NCI-H2196 (cell line): ENCODE data around the gene VTI1A.
A peak's percentile ranks its signal among the peaks of the same experiment; 100 is the strongest.
"Not testable (repeated sequence)": the region's sequence is repeated elsewhere in the genome, so short reads cannot be mapped to it uniquely, and the experiment has no call there.

Source experiments
- DNase-seq: peaks from one replicate; lab custom pipeline; 2025; ENCODE audit not compliant: unreplicated experiment; lab: John Stamatoyannopoulos, UW

The VTI1A gene

GRCh38 chr10:112713411-112713810, 266.4 kb downstream of the VTI1A start:
- no peak for DNase-seq

DNA sequence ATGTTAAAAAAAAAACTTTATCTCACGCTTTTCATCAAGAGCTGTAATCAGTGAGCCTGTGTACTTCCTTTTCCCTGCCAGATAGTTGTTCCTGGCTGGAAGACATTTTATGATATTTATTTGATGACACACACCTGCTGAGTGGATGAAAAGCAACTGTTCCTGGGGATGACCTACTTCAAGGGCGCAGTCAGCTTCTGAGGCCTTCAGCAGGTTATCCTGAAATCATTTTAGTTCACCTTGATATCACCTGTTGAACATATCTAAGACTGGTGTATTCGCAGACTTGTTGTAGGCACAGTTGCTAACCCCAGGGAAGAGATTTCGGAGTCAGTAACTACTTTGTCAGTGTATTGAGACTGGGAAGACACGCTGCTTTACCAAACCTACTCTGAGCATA, 268.6 kb downstream of the VTI1A start:
- DNase-seq = no peak

- DNase-seq = no peak
Measured at GRCh38 chr10:112716076-112716475, 269.1 kb downstream of the VTI1A start.

DNA sequence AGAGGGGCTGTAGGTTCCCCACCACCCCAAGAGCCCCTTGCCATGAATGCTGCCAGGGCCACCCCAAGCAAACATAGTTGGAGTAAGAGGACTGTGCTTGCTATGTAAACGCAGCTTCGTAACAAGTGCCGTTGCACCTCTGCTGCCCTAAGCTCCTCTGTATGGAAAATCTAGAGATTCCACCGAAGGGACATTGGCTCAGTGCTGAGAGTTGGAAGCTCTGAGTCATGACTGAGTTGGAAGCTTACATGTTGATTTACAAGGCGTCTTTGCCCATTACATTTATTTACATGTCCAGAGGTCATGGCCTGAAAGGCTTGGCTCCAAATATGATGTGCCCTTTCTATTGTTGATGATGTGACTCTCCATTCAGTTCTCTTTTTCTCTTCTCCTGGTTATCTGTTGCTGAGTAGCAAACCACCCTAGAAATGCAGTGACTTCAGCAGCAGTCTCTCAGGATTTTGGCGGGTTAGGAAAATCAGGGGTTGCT, 270.0 kb downstream of the VTI1A start:
- DNase-seq = peak; percentile 4

DNA sequence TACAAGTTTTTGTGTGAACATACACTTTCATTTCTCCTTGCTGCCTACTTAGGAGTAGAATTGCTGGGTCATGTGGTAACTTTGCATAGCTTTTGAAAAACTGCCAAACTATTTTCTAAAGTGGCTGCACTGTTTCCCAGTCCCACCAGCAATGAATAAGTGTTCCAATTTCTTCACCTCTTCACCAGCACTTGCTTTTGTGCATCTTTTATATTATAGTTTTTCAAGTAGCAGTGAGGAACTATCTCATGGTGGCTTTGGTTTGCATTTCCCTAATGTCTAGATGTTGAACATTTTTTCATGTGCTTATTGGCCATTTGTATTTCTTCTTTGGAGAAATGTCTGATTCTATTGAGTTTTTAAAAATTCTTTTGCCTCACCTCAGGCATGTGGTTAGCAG, 273.2 kb downstream of the VTI1A start:
- DNase-seq = no peak

DNA sequence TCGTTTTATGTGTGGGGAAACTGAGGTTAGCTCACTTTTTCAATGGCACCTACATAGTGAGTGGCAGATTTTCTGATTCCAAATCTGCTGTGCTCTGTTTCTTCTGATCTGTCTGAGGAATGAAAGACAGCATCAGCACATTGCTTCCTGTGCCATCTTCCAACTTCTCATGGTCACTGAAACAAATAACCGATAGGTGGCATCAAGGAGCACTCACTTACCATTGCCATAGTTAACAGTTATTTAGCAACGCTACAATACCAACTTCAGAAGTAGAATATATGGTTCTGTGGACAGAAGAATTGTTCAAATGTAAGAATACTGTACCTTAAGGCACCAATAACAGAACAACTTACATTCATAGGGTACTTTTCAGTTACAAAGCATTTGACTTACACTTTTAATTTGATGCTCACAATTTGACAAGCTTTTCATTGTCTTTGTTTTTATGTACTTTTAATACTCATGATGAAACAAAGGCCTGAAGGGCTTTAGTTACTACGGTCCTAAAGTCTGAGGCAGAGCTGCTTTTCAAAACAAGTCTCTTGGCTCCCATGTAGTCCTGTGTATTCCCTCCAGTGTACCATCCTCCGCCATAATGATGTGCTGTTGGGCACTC, 274.2 kb downstream of the VTI1A start:
- DNase-seq = no peak

- no peak for DNase-seq
Measured at GRCh38 chr10:112722758-112723157, 275.7 kb downstream of the VTI1A start.

- no peak for DNase-seq
Measured at GRCh38 chr10:112723876-112724275, 276.9 kb downstream of the VTI1A start.

GRCh38 chr10:112724404-112724991, 277.5 kb downstream of the VTI1A start:
- no peak for DNase-seq

DNA sequence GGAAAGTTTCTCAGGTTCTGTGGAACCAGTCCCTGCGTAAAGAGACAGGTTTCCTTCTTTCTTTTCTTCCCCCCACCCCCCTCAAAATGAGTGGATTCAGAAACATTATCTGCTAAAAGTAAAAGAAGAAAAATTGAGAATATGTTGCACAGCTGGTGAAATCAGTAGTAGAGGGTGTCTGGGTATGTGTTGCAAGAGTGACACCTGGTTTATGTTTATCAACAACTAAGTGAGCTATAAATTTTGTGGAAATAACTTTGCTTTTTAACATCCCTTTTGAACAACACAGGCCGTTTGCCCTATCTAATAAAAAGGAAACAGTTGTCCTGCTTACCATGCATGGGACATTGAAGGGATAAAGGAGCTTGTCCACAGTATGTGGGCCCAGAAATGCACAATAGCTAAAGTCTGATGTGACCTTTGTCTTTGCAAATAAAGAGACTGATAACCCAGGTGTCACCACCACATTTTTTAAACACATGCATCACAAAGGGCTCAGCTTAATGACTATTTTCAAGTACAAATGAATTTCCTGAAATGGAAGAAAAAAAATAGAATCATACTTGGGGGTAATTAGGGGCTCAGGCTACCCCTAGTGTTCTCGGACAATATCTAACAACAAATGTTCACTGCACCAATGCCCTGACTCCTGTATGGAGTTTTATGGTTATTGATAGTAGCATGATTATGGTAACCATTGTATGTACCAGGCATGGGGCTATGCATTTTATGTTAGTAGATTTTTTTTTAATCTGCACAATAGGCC, 281.3 kb downstream of the VTI1A start:
- no peak for DNase-seq

DNA sequence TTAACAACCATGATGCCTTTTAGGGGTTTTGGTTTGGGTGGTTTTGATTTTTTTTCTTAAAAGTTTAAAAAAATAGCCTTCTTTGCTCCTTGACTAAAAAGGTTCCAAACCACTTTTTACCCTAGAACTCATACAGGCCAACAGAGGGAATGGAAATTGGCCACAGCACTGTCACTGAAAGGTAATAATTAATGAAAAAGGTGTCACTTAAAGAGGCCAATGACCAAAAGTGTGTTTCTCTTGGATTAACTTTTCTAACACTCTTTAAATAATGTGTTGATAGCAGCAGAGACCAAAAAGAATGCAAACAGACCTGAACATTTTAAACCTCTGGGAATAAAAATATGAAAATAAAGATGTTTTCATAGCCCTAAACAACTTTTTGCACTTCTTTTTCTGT, 282.0 kb downstream of the VTI1A start:
- no peak for DNase-seq

DNA sequence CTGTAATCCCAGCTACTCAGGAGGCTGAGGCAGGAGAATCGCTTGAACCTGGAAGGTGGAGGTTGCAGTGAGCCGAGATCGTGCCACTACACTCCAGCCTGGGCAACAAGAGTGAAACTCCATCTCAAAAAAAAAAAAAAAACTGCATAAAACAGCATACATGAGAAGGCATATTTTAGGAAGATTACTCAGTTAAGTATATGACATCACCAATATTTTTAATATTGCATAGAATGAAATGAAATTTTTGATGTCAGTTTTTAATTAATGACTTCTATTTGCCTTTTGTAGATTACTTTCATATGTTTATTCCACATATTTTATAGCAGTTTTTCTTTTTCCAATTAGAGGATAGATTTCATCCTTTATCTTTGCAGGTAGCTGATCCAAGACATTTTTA, 284.4 kb downstream of the VTI1A start:
- DNase-seq = not testable (repeated sequence)

GRCh38 chr10:112732277-112732921, 285.4 kb downstream of the VTI1A start:
- no peak for DNase-seq

DNA sequence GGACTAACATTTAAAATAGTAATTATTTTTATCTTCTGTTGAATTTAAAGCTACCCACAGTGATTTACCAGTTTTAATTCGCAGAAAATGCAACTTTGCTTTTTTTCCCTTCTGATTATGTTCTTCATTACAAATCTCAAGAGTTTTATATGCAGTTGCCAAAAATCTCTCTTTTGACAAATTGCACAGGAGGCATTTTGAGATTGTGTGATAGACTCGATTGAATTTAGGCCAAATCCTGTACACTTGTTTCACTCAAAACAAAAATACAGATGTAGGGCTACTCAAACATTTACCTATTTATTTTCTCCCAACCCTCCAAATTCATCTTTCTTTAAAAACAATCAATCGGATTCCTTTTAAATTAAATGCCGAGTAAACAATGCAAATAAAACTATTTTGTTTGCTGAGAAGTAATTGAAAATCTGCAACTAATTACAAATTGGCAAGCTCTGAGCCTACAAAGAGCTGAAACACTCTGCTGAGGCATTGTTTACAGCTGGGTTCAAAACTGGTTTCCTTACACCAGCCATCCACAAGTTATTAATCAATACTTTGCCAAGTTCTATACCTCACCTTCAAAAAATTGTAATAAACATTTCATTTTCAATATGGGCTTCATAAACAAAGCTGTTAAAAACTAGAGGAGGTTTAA, 288.2 kb downstream of the VTI1A start:
- DNase-seq = no peak

GRCh38 chr10:112738606-112739591, 291.9 kb downstream of the VTI1A start:
- no peak for DNase-seq

DNA sequence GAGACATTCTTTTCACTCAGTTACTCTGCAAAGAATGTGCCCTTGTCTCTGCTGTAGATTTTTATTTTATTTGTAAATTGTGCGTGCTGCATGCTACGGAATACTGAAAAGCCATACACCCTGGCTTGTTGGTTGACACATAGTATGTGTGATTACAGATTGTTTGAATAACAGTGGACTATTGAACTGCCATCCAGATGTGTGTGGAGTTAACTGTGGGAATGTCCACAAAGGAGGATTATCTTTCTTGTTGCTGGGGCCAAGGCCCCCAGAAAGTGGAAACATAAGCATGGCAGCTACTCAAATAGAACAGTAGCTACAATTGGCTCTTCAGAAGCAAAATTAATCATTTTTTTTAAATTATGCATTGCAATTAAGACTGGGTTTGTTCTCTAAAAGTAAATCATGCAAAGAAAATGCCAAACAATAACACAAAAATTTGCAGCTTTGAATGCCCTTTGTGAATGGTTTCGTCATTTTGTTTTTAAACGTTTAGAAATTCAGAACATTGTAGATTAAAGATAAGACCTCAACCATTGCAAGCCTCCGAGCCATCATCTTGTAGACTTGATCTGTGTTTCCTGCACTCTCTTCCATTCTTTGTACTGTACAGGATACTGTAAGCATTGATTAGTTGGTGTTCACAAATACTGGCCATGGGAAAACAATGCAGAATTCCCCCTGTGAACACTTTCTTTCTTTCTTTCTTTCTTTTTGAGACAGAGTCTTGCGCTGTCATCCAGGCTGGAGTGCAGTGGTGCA, 292.8 kb downstream of the VTI1A start:
- no peak for DNase-seq

DNA sequence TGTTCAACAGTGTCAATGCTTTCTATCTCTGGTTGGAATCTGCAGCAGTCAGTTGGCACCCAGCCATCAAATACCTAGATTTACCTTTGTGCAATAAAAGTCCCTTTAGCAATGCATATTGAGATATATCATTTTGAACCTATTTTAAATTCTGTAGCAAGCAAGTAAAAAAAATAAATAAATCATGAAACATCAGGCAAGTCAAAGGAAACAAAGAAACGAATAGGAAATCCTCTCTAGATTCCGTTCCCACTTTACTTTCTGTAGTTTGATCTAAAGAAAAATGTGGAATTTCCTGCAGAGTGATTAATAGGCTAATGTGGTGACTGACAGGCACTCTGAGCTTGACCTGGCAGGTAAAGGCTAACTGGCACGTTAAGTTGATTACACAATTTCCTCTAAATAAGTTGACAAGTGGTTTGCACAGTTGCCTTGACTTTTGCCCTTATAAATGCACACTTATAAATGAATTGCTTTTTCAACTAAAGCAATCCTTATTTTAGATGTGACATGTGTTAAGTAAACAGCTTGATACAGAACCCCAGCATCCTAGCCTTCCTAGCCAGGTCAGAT, 294.9 kb downstream of the VTI1A start:
- no peak for DNase-seq

- DNase-seq = no peak
Measured at GRCh38 chr10:112744181-112745096, 297.4 kb downstream of the VTI1A start.
